ENCODE measurements around the gene CALHM5. TPM values are rescaled to one million over a fixed set of nuclear protein-coding genes. Genes with fewer than 3 reads are reported as not detected.

CALHM5 gene
- total and polyA plus RNA-seq, 11 donors = 0.76 to 3.0 (median 1.8) TPM

- 62 to 76% (median 70%) methylated on average over 3 of the region's 3 CpGs for WGBS, 4 donors
These were observed 18.2 kb downstream of the CALHM5 start for GRCh38 chr6:116529466-116530290.

GRCh38 chr6:116530436-116530835 is 19.0 kb downstream of the CALHM5 start:
- Histone ChIP-seq H3K27me3 (no peaks in the 10 kb centered on the region), H3K9me3 (no peaks in the 10 kb centered on the region), H3K27ac (peak overlapping the region in 1 of 12 donors; percentile 53), H3K4me1 (peaks cover 0 to 20% (median 7%) of the 10 kb centered on the region in 12 donors), H3K36me3 (no peaks in the 10 kb centered on the region), H3K4me3 (no peak overlapping the region)
- intact Hi-C loops (cut with DNase I) = loop anchor here in 9 of 10 donors (5.0 to 10.0 kb wide), 6 partner anchors 83 to 313 kb away; no protein-coding TSS in a partner anchor
- DNase-seq (no peak), ATAC-seq (no peak)
- TF ChIP-seq POLR2A (IDR thresholded peaks at IDR 0.05) (no peak), CTCF (IDR thresholded peaks at IDR 0.05) (no peak)
- WGBS, 4 donors = 89 to 92% (median 91%) methylated on average over 2 of the region's 2 CpGs

More at GRCh38 chr6:116529466-116530290, 18.2 kb downstream of the CALHM5 start:
- Histone ChIP-seq H3K27me3 (no peaks in the 10 kb centered on the region), H3K27ac (peak overlapping the region in 2 of 12 donors; percentile 19 to 53), H3K9me3 (no peaks in the 10 kb centered on the region), H3K4me1 (peaks cover 0 to 27% (median 13%) of the 10 kb centered on the region in 12 donors), H3K4me3 (peak overlapping the region in 1 of 12 donors; percentile 27), H3K36me3 (no peaks in the 10 kb centered on the region)
- intact Hi-C loops (cut with DNase I) = loop anchor here in 9 of 10 donors (2.0 to 10.0 kb wide), 7 partner anchors 17 to 312 kb away; no protein-coding TSS in a partner anchor
- DNase-seq (no peak), ATAC-seq (no peak)
- TF ChIP-seq CTCF (IDR thresholded peaks at IDR 0.05) (no peak), POLR2A (IDR thresholded peaks at IDR 0.05) (no peak)

- 80 to 84% (median 83%) methylated on average over 12 of the region's 12 CpGs for WGBS, 4 donors
- peak in 4 of 5 donors; percentile 33 to 56 (median 54) for DNase-seq
- peaks cover 0 to 16% (median 5%) of the 10 kb centered on the region in 12 donors for H3K4me1 ChIP-seq
- ATAC-seq = peak in 3 of 4 donors; percentile 89 to 90 (median 90)
- H3K4me3 ChIP-seq = no peak overlapping the region
- H3K27ac ChIP-seq = no peak overlapping the region
- intact Hi-C loops (cut with DNase I) = loop anchor here in 9 of 10 donors (2.0 to 10.0 kb wide), 7 partner anchors 85 to 315 kb away; no protein-coding TSS in a partner anchor
- TF ChIP-seq POLR2A (IDR thresholded peaks at IDR 0.05) = no peak
- TF ChIP-seq CTCF (IDR thresholded peaks at IDR 0.05) = peak; percentile 70 to 88 (median 81)
- no peaks in the 10 kb centered on the region for H3K9me3 ChIP-seq
- no peaks in the 10 kb centered on the region for H3K36me3 ChIP-seq
- no peaks in the 10 kb centered on the region for H3K27me3 ChIP-seq
These were observed 20.5 kb downstream of the CALHM5 start for GRCh38 chr6:116531675-116532570.
